KOPT-K1 (cell line): ENCODE data around the gene WDR11.

Experiments used
- H3K27ac ChIP-seq: fragments of 200-600 bp; sonication (generic); 2 replicates; pipeline ENCODE4 v1.5.1; 2016; ENCODE audit warnings: antibody characterized with exemption, mild to moderate bottlenecking, low read depth, low read length; ENCODE audit not compliant: poor library complexity, severe bottlenecking
- H3K36me3 ChIP-seq: fragments of 200-600 bp; sonication (generic); 2 replicates; pipeline ENCODE4 v1.5.1; 2017; ENCODE audit warnings: antibody characterized with exemption, mild to moderate bottlenecking, low read length, moderate library complexity; ENCODE audit not compliant: insufficient read depth
- H3K9me3 ChIP-seq: fragments of 200-600 bp; sonication (generic); 2 replicates; pipeline ENCODE4 v1.5.1; 2017; ENCODE audit warnings: antibody characterized with exemption, low read length, mild to moderate bottlenecking; ENCODE audit not compliant: insufficient read depth, poor library complexity, severe bottlenecking

WDR11 gene

GRCh38 chr10:120850911-120851865, at the start of gene WDR11:
Gene WDR11, plus strand, starts transcription at chr10:120851362. Its CDS starts 59 bp downstream, at chr10:120851421.
- Histone ChIP-seq H3K27ac (peak within 1 kb of the TSS; percentile 61), H3K36me3 (peaks cover 18% of the 10 kb centered on the region), H3K9me3 (peaks cover 3% of the 10 kb centered on the region)

GRCh38 chr10:120802935-120803334, 48.2 kb upstream of the WDR11 start:
- H3K9me3 ChIP-seq, result no peaks in the 10 kb centered on the region
- no peak overlapping the region for H3K27ac ChIP-seq
- no peaks in the 10 kb centered on the region for H3K36me3 ChIP-seq

- H3K27ac ChIP-seq, result no peak overlapping the region
- no peaks in the 10 kb centered on the region for H3K36me3 ChIP-seq
- H3K9me3 ChIP-seq, result no peaks in the 10 kb centered on the region
Observed at GRCh38 chr10:120803972-120804371, 47.2 kb upstream of the WDR11 start.

GRCh38 chr10:120805014-120805812, 45.9 kb upstream of the WDR11 start:
- Histone ChIP-seq H3K36me3 (no peaks in the 10 kb centered on the region), H3K27ac (no peak overlapping the region)

GRCh38 chr10:120806081-120806480, 45.1 kb upstream of the WDR11 start:
- no peaks in the 10 kb centered on the region for H3K36me3 ChIP-seq

More at GRCh38 chr10:120805014-120805812, 45.9 kb upstream of the WDR11 start:
- H3K9me3 ChIP-seq, result no peaks in the 10 kb centered on the region

GRCh38 chr10:120810298-120810697, 40.9 kb upstream of the WDR11 start:
- H3K9me3 ChIP-seq, result no peaks in the 10 kb centered on the region
- H3K36me3 ChIP-seq, result no peaks in the 10 kb centered on the region
- H3K27ac ChIP-seq, result no peak overlapping the region

More at GRCh38 chr10:120806081-120806480, 45.1 kb upstream of the WDR11 start:
- Histone ChIP-seq H3K9me3 (no peaks in the 10 kb centered on the region), H3K27ac (no peak overlapping the region)

GRCh38 chr10:120813085-120813484, 38.1 kb upstream of the WDR11 start:
- Histone ChIP-seq H3K27ac (no peak overlapping the region), H3K36me3 (no peaks in the 10 kb centered on the region), H3K9me3 (no peaks in the 10 kb centered on the region)

GRCh38 chr10:120818301-120818700, 32.9 kb upstream of the WDR11 start:
- H3K36me3 ChIP-seq, result no peaks in the 10 kb centered on the region
- no peaks in the 10 kb centered on the region for H3K9me3 ChIP-seq
- H3K27ac ChIP-seq, result no peak overlapping the region

- H3K27ac ChIP-seq, result no peak overlapping the region
- H3K9me3 ChIP-seq, result no peaks in the 10 kb centered on the region
- no peaks in the 10 kb centered on the region for H3K36me3 ChIP-seq
Observed at GRCh38 chr10:120819366-120819765, 31.8 kb upstream of the WDR11 start.

- Histone ChIP-seq H3K9me3 (no peaks in the 10 kb centered on the region), H3K27ac (no peak overlapping the region), H3K36me3 (no peaks in the 10 kb centered on the region)
Observed at GRCh38 chr10:120823266-120823665, 27.9 kb upstream of the WDR11 start.

- Histone ChIP-seq H3K36me3 (no peaks in the 10 kb centered on the region), H3K27ac (no peak overlapping the region), H3K9me3 (no peaks in the 10 kb centered on the region)
Observed at GRCh38 chr10:120824881-120825309, 26.3 kb upstream of the WDR11 start.

GRCh38 chr10:120825878-120826769, 25.0 kb upstream of the WDR11 start:
- Histone ChIP-seq H3K27ac (no peak overlapping the region), H3K9me3 (no peaks in the 10 kb centered on the region), H3K36me3 (no peaks in the 10 kb centered on the region)

- Histone ChIP-seq H3K27ac (no peak overlapping the region), H3K9me3 (no peaks in the 10 kb centered on the region), H3K36me3 (no peaks in the 10 kb centered on the region)
Observed at GRCh38 chr10:120827251-120827875, 23.8 kb upstream of the WDR11 start.

- Histone ChIP-seq H3K27ac (no peak overlapping the region), H3K9me3 (no peaks in the 10 kb centered on the region), H3K36me3 (no peaks in the 10 kb centered on the region)
Observed at GRCh38 chr10:120828763-120829319, 22.3 kb upstream of the WDR11 start.
